ENCODE data around the gene SURF1.

Gene SURF1

GRCh38 chr9:133360400-133361393, 4.4 kb upstream of the SURF1 start:
- no peak for TF ChIP-seq CTCF (IDR thresholded peaks at IDR 0.05; ENCODE audit: low read depth, low read length)
- no peak for DNase-seq (ENCODE audit: extremely low read depth, low read depth)

GRCh38 chr9:133359399-133360175, 3.3 kb upstream of the SURF1 start:
- no peak for DNase-seq (ENCODE audit: extremely low read depth, low read depth)
- TF ChIP-seq CTCF (IDR thresholded peaks at IDR 0.05; ENCODE audit: low read depth, low read length), result peak; percentile 33

- DNase-seq (ENCODE audit: extremely low read depth, low read depth), result no peak
- TF ChIP-seq CTCF (IDR thresholded peaks at IDR 0.05; ENCODE audit: low read depth, low read length), result no peak
Observed at GRCh38 chr9:133357656-133358055, 1.4 kb upstream of the SURF1 start.

- DNase-seq (ENCODE audit: extremely low read depth, low read depth), result no peak
- no peak for TF ChIP-seq CTCF (IDR thresholded peaks at IDR 0.05; ENCODE audit: low read depth, low read length)
Observed at GRCh38 chr9:133355881-133356357, 368 bp downstream of the SURF1 start.

- DNase-seq (ENCODE audit: extremely low read depth, low read depth), result no peak
- no peak for TF ChIP-seq CTCF (IDR thresholded peaks at IDR 0.05; ENCODE audit: low read depth, low read length)
Observed at GRCh38 chr9:133354766-133355165, 1.5 kb downstream of the SURF1 start.

GRCh38 chr9:133353548-133353947, 2.7 kb downstream of the SURF1 start:
- no peak for TF ChIP-seq CTCF (IDR thresholded peaks at IDR 0.05; ENCODE audit: low read depth, low read length)
- DNase-seq (ENCODE audit: extremely low read depth, low read depth), result no peak
